GM19035 (cell line): ENCODE results near the gene LSM7.
"Not testable (repeated sequence)": the region's sequence is repeated elsewhere in the genome, so short reads cannot be mapped to it uniquely, and the experiment has no call there.

Experiments
- ATAC-seq: cut with Tn5 transposase; IDR thresholded peaks from one replicate; pipeline ENCODE4 v1.9.1; 2021; ENCODE audit not compliant: unreplicated experiment

Gene LSM7

GRCh38 chr19:2281265-2282061, 46.9 kb downstream of the LSM7 start:
- ATAC-seq: not testable (repeated sequence)

- ATAC-seq: no peak
Measured at GRCh38 chr19:2280633-2281264, 47.6 kb downstream of the LSM7 start.

- ATAC-seq: no peak
Measured at GRCh38 chr19:2278459-2279158, 49.8 kb downstream of the LSM7 start.

GRCh38 chr19:2277138-2277537, 51.2 kb downstream of the LSM7 start:
- no peak for ATAC-seq

GRCh38 chr19:2276429-2276986, 51.9 kb downstream of the LSM7 start:
- ATAC-seq: no peak

- ATAC-seq: no peak
Measured at GRCh38 chr19:2275588-2276428, 52.6 kb downstream of the LSM7 start.

GRCh38 chr19:2274931-2275535, 53.4 kb downstream of the LSM7 start:
- no peak for ATAC-seq

GRCh38 chr19:2274185-2274711, 54.1 kb downstream of the LSM7 start:
- ATAC-seq: no peak

GRCh38 chr19:2273356-2274184, 54.8 kb downstream of the LSM7 start:
- ATAC-seq: peak; percentile 25
